HL-60/S4 treated with phorbol 12-myristate 13-acetate at 8.2 ng/mL for 4 days and 3 days (cell line): ENCODE measurements around the gene PRRG1.
"Not testable (repeated sequence)": the region's sequence is repeated elsewhere in the genome, so short reads cannot be mapped to it uniquely, and the experiment has no call there.

ENCODE experiments used
- in situ Hi-C: fragments of 300-500 bp; cut with MboI; formaldehyde crosslinking; loops from 2 replicates; pipeline ENCODE4 v1.15.0; 2022; ENCODE audit warnings: low sequenced_read_pairs

The PRRG1 gene

DNA sequence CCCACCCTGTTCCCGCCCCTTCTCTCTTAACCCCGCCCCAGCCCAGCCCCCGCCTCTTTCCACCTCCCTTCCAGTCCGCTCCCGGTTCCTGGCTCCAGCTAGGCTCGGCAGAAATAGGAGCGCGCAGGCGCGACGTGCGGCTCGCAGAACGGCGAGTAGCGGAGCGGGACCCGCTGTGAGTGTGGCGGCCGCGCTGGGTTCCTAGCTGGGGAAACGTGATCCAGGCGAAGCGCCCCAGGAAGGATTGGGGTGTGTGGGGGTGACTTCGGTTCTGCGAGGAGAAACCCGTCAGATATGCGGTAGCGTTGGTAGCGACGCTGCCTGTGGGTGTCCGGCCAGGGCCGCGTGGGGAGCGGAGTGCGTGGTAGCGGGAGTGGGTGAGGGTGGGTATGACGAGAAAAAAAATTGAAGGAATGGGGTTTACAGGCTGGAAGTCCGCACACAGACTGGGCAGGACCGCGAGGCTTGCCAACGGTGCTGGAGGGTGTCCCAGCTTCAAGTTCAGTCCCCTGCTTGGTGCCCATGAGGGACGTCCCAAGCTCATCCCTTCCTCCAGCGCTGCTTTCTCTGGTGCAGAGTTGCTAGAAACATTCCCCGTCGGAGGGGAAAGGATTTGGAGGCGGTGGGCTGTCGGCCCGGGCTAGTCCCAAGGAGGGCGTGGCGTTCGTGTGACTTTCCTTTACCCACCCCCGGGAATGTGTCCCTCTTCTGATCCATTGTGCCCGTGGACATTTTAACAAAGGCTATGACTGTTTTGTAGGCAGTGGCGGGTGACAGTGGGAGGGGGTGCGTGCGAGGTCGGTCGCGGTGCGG lies at the start of gene PRRG1:
PRRG1 (plus strand) TSS at position 144 of the 813 bp plus-strand sequence. CDS start 56,886 bp downstream, outside the sequence.
- in situ Hi-C loops = no loop called here

DNA sequence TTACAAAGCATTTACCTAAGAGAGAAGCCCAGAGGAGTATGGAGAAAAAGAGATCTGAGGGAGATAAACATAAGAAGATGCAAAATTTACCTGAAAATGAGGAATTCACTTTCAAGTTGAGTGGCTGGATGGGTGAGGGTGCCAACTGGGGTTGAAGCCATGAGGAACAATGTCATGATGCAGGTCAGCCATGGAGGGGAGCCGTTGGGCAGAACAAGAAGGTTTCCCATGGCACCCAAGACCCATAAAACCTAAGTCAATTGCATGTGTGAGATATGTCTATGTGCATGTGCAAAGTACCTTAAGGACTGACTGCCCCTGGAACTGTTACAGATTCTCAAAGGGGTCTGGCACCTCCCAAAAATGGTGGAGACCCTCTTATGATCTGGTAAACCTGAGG lies 46.6 kb upstream of the PRRG1 start:
- in situ Hi-C loops = no loop called here

DNA sequence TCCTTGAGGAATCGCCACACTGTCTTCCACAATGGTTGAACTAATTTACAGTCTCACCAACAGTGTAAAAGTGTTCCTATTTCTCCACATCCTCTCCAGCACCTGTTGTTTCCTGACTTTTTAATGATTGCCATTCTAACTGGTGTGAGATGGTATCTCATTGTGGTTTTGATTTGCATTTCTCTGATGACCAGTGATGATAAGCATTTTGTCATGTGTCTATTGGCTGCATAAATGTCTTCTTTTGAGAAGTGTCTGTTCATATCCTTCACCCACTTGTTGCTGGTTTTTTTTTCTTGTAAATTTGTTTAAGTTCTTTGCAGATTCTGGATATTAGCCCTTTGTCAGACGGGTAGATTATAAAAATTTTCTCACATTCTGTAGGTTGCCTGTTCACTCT lies 43.9 kb upstream of the PRRG1 start:
- in situ Hi-C loops = not testable (repeated sequence)

DNA sequence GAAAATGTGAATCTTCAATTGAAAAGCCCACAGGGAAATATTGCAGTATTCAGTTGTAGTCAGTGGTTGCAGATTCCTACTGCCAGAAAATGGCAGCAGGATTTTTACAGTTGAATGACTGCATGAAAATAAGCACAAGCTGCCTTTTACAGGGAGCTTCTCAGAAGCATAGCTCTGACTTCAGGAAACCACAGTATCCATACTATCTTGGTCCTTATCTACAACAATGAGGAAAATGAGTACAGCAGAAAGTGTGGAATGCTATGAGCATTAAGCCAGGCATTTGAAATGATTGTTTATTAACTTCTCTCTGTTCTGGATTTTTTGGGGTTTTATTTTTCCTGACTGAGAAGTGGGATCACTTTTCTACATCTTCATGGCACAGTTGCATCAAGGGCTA lies 34.6 kb upstream of the PRRG1 start:
- in situ Hi-C loops = no loop called here

GRCh38 chrX:37315511-37316248 lies 33.5 kb upstream of the PRRG1 start:
- in situ Hi-C loops = no loop called here

GRCh38 chrX:37320541-37321203 lies 28.5 kb upstream of the PRRG1 start:
- in situ Hi-C loops = no loop called here

DNA sequence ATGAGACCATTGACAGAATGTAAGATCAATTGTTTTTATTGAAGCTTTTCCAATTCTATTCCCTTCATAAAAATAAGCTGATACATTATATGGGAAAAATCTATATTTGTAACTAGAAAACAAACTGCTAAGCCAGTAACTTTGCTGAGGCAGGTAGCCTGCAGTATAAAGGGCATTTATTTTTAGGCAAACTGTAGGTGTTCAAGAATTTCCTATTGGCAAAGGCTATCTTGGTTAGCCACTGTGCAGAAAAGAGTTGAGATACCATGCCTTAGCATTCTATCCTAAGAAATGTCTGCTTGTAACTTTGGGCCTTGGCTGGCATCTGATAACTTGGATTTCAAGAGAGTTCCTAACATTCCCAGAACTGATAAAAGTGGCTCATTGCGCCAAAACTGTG lies 18.5 kb upstream of the PRRG1 start:
- in situ Hi-C loops = no loop called here

DNA sequence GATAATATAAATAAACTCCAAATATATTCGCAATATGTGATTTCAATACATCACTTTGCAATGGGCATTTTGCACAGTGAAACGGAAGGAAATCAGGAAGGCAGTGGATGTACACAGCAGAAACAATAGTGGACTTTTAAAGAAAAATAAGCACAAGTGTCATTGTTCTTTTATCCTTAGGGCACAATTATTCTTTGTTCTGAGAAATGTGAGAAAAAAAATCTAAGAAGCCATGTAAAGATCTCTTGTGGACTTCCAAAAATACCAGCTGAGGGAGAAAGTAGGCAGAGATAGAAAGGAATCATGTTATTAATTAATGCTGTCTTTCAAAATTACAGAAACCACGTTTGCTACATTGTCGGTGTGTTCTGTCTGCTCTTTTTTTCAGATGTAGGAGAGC lies 17.6 kb upstream of the PRRG1 start:
- in situ Hi-C loops = no loop called here

GRCh38 chrX:37332055-37332454 lies 17.1 kb upstream of the PRRG1 start:
- in situ Hi-C loops = no loop called here

DNA sequence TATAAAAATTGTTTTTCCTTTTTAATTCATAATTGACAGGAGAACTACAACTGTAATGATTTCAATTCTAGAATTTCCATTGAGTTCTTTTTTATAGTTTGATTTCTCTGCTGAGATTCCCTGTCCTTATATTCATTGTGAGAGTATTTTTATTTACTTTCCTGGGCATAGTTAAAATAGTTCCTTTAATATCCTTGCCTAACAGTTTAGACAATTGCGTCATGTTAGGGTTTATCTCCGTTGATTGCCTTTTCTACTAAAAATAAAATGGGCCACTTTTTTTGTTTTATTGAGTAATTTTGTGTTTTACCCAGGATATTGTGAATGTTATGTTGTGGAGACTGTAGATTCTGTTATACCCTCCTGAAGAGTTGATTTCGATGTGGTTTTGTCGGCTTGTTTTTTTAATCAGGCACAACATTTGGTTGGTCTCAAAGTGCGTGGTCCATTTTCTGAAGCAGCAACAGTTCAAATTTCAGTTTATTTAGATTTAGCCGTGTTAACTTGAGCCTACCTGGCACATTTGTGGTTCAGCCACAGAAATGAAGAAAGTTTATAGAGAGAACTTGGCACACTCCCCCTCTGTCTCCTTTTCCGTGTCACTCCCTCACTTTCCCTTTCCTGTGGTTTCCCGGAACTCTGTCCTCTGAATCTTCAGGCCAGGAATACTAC lies 16.0 kb upstream of the PRRG1 start:
- in situ Hi-C loops = no loop called here

DNA sequence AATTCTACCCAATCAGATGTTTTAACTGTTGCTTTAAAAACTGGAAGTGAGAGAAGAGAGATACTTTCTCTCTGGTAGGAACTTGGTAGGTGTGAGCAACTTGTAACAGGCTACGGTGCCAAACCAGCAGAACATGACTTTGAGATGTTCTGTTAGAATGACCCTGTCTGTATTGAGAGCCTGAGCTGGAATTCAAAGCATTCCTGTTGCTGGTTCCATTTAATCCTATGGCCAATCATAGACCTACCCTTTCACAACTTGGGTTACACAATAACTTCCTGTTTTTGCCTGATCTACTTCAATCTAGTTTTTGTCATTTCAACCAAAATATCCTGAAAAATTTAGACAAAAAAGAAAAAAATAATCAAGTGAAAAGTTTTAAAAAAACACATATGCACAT lies 1.7 kb upstream of the PRRG1 start:
- in situ Hi-C loops = no loop called here

GRCh38 chrX:37348231-37348970 lies 763 bp upstream of the PRRG1 start:
- in situ Hi-C loops = no loop called here

DNA sequence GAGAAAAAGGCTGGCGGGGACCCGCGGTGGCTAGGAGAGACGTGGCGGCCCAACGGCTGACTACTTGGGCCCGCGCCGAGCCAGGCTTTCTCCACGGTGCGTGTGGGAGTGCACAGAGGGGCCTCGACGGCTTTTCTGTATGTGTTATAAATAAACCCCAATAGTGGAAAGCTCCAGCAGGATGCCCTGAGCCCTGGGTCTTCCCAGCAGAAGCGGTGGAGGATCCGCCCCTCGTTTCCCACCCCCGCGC lies 268 bp upstream of the PRRG1 start:
- in situ Hi-C loops = no loop called here

DNA sequence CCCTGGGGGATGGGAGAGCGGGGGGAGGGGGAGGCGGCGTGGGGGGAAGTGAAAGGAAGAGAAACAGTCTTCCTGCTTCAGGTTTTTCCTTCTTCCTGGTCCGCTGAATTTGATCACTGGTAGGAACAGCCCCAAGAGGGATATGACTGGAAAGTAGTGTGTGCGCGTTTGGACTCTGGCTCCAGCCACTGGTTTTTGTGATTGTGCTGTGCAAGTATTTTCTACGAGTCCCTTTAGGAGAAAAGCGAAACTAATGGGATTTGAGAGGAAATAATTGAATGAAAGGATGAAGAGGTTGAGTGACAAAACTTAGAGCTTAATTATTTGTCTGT lies 836 bp downstream of the PRRG1 start:
- in situ Hi-C loops = no loop called here

GRCh38 chrX:37353646-37354045 lies 4.5 kb downstream of the PRRG1 start:
- in situ Hi-C loops = no loop called here

- in situ Hi-C loops = no loop called here
Observed at GRCh38 chrX:37357436-37357835, 8.3 kb downstream of the PRRG1 start.

DNA sequence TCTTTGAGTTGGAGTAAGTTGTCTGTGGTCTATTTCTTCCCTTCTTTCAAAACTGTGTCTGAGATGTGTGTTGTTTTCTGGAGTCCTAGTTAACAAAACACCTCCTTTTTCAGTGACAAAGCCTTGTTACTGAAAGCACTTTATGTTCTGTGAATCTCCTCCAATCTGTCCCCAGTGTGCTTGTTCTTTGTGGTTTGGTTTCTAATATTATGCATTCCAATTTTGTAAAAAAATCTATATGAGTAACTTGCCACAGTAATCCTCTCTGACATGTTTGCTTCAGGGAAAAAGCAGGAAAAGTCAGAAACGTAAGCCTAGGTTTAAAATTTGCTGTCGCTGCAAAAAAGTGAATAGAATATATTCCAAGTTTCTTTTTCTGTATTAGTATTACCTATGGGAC lies 12.4 kb downstream of the PRRG1 start:
- in situ Hi-C loops = no loop called here

GRCh38 chrX:37364666-37365065 lies 15.5 kb downstream of the PRRG1 start:
- in situ Hi-C loops = no loop called here

- in situ Hi-C loops = no loop called here
Observed at GRCh38 chrX:37367946-37368345, 18.8 kb downstream of the PRRG1 start.

DNA sequence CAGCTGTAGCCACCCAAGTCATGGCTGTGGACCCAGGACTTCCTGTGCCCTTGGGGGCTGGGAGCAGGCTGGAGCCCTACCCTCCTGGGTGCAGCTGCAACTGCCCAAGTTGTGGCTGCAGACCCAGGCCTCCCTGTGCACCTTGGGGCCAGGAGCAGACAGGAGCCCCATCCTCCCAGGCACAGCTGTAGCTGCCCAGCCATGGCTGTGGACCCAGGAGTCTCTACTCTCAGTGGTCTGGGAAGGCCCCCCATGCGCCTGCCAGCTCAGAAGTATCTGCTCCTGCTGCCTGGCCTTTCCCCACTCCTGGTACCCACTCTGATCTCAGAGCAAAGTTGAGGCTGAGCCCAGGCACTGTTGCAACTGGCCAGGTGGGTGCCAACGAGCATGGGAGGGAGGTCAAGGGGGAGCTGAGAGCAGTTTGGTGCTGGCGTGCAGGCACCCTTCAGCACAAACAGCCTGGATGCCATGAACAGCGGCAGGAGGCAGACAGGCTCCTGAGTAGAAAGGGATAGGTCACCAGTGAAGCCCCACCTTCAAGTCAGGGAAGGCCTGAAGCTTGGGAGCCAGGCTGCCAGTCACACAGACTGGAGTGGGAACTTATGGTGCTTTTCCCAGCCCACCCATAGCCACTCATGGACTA lies 21.5 kb downstream of the PRRG1 start:
- in situ Hi-C loops = no loop called here

- in situ Hi-C loops = no loop called here
Observed at GRCh38 chrX:37371578-37371991, 22.4 kb downstream of the PRRG1 start.
